Epithelial cell of esophagus (primary cell): ENCODE results near the gene CFAP61.

Experiments
- DNase-seq: peaks from one replicate; pipeline ENCODE4 v3.0.0; 2010; ENCODE audit warnings: low read depth
- H3K4me3 ChIP-seq: 2 replicates; pipeline ENCODE4 v1.5.1; 2011; ENCODE audit warnings: mild to moderate bottlenecking, low read length, control low read depth
- CTCF ChIP-seq: IDR thresholded peaks from 2 replicates; pipeline ENCODE4 v1.5.1; 2011; ENCODE audit warnings: low read depth, mild to moderate bottlenecking, low read length, control low read depth, inconsistent platforms; ENCODE audit not compliant: insufficient read depth; ENCODE audit errors: missing control alignments

The CFAP61 gene

GRCh38 chr20:20267685-20268370, 215.5 kb downstream of the CFAP61 start:
- no peak for TF ChIP-seq CTCF

GRCh38 chr20:20271271-20271670, 218.9 kb downstream of the CFAP61 start:
- no peak for DNase-seq
- TF ChIP-seq CTCF = no peak
- no peak overlapping the region for H3K4me3 ChIP-seq

More at GRCh38 chr20:20267685-20268370, 215.5 kb downstream of the CFAP61 start:
- no peak overlapping the region for H3K4me3 ChIP-seq
- no peak for DNase-seq

- no peak overlapping the region for H3K4me3 ChIP-seq
- no peak for DNase-seq
- TF ChIP-seq CTCF = no peak
Observed at GRCh38 chr20:20272686-20273085, 220.4 kb downstream of the CFAP61 start.

- no peak overlapping the region for H3K4me3 ChIP-seq
- no peak for TF ChIP-seq CTCF
Observed at GRCh38 chr20:20273286-20273685, 221.0 kb downstream of the CFAP61 start.

GRCh38 chr20:20274821-20275220, 222.5 kb downstream of the CFAP61 start:
- DNase-seq = no peak
- H3K4me3 ChIP-seq = no peak overlapping the region
- no peak for TF ChIP-seq CTCF

More at GRCh38 chr20:20273286-20273685, 221.0 kb downstream of the CFAP61 start:
- DNase-seq = peak; percentile 7

- H3K4me3 ChIP-seq = no peak overlapping the region
- TF ChIP-seq CTCF = no peak
- DNase-seq = no peak
Observed at GRCh38 chr20:20275636-20276035, 223.3 kb downstream of the CFAP61 start.
